GM18505 (cell line): ENCODE measurements around the gene DPRX.
"Not testable (repeated sequence)": the region's sequence is repeated elsewhere in the genome, so short reads cannot be mapped to it uniquely, and the experiment has no call there.

Experiments used
- ATAC-seq: cut with Tn5 transposase; IDR thresholded peaks from one replicate; pipeline ENCODE4 v1.9.1; 2021; ENCODE audit not compliant: unreplicated experiment
- POLR2A ChIP-seq: IDR thresholded peaks from 4 replicates; pipeline ENCODE4 v1.6.1; 2011; ENCODE audit warnings: borderline replicate concordance; ENCODE audit not compliant: insufficient read depth, insufficient read length; ENCODE audit errors: extremely low read depth

Gene DPRX

GRCh38 chr19:53660584-53660983 lies 28.8 kb downstream of the DPRX start:
- ATAC-seq, result no peak
- TF ChIP-seq POLR2A, result no peak

GRCh38 chr19:53662209-53662608 lies 30.4 kb downstream of the DPRX start:
- TF ChIP-seq POLR2A, result no peak
- ATAC-seq, result no peak

- TF ChIP-seq POLR2A, result no peak
- no peak for ATAC-seq
These were observed 32.4 kb downstream of the DPRX start for GRCh38 chr19:53664152-53664551.

GRCh38 chr19:53664760-53665159 lies 33.0 kb downstream of the DPRX start:
- TF ChIP-seq POLR2A, result no peak
- no peak for ATAC-seq

GRCh38 chr19:53666331-53666730 lies 34.5 kb downstream of the DPRX start:
- ATAC-seq, result not testable (repeated sequence)

GRCh38 chr19:53668804-53669203 lies 37.0 kb downstream of the DPRX start:
- ATAC-seq, result not testable (repeated sequence)

- no peak for TF ChIP-seq POLR2A
- ATAC-seq, result no peak
These were observed 38.5 kb downstream of the DPRX start for GRCh38 chr19:53670345-53670744.

GRCh38 chr19:53671663-53672062 lies 39.9 kb downstream of the DPRX start:
- no peak for ATAC-seq

More at GRCh38 chr19:53671663-53672062, 39.9 kb downstream of the DPRX start:
- no peak for TF ChIP-seq POLR2A
